Measurements from ENCODE around the gene PCMTD2.
A peak's percentile ranks its signal among the peaks of the same experiment; 100 is the strongest.

PCMTD2 gene

GRCh38 chr20:64239449-64240242, 15.9 kb upstream of the PCMTD2 start:
- no peak for DNase-seq

GRCh38 chr20:64240243-64241015, 15.1 kb upstream of the PCMTD2 start:
- DNase-seq, result no peak

GRCh38 chr20:64241061-64241460, 14.5 kb upstream of the PCMTD2 start:
- DNase-seq, result no peak

GRCh38 chr20:64242003-64242796, 13.3 kb upstream of the PCMTD2 start:
- no peak for DNase-seq

GRCh38 chr20:64242797-64243475, 12.6 kb upstream of the PCMTD2 start:
- no peak for DNase-seq

GRCh38 chr20:64244281-64244805, 11.2 kb upstream of the PCMTD2 start:
- DNase-seq, result no peak

- no peak for DNase-seq
Observed at GRCh38 chr20:64244870-64245603, 10.5 kb upstream of the PCMTD2 start.

GRCh38 chr20:64245746-64246595, 9.6 kb upstream of the PCMTD2 start:
- DNase-seq, result no peak

- DNase-seq, result no peak
Observed at GRCh38 chr20:64246616-64247306, 8.8 kb upstream of the PCMTD2 start.

GRCh38 chr20:64247307-64247618, 8.3 kb upstream of the PCMTD2 start:
- DNase-seq, result no peak

GRCh38 chr20:64247970-64248841, 7.3 kb upstream of the PCMTD2 start:
- peak in 1 of 2 experiments; percentile 4 for DNase-seq

GRCh38 chr20:64250027-64250426, 5.5 kb upstream of the PCMTD2 start:
- no peak for DNase-seq

- no peak for DNase-seq
Observed at GRCh38 chr20:64253000-64253383, 2.6 kb upstream of the PCMTD2 start.

- DNase-seq, result no peak
Observed at GRCh38 chr20:64253443-64253842, 2.1 kb upstream of the PCMTD2 start.

- no peak for DNase-seq
Observed at GRCh38 chr20:64254156-64254555, 1.4 kb upstream of the PCMTD2 start.

- DNase-seq, result no peak
Observed at GRCh38 chr20:64254571-64255360, 782 bp upstream of the PCMTD2 start.

- DNase-seq, result no peak
Observed at GRCh38 chr20:64256282-64256935, 861 bp downstream of the PCMTD2 start.
